COLO668 (cell line): ENCODE results near the gene RFPL2.
"Not testable (repeated sequence)": the region's sequence is repeated elsewhere in the genome, so short reads cannot be mapped to it uniquely, and the experiment has no call there.

Experiments used
- DNase-seq: peaks from one replicate; lab custom pipeline; 2025; ENCODE audit not compliant: unreplicated experiment; lab: John Stamatoyannopoulos, UW

Gene RFPL2

GRCh38 chr22:32175115-32175514 lies 29.8 kb downstream of the RFPL2 start:
- no peak for DNase-seq

- DNase-seq = no peak
These were observed 39.2 kb downstream of the RFPL2 start for GRCh38 chr22:32165681-32166080.

GRCh38 chr22:32164075-32164860 lies 40.6 kb downstream of the RFPL2 start:
- no peak for DNase-seq

GRCh38 chr22:32160411-32160810 lies 44.5 kb downstream of the RFPL2 start:
- DNase-seq = not testable (repeated sequence)

- DNase-seq = no peak
These were observed 46.0 kb downstream of the RFPL2 start, which contains the start of gene C22orf42 for GRCh38 chr22:32158712-32159533. Gene C22orf42 (minus strand): TSS chr22:32159303. CDS start chr22:32159215, 88 bp downstream.

- not testable (repeated sequence) for DNase-seq
These were observed 47.2 kb downstream of the RFPL2 start for GRCh38 chr22:32157632-32158031.

GRCh38 chr22:32154727-32155126 lies 50.1 kb downstream of the RFPL2 start:
- not testable (repeated sequence) for DNase-seq

- not testable (repeated sequence) for DNase-seq
These were observed 53.2 kb downstream of the RFPL2 start for GRCh38 chr22:32151641-32152040.

GRCh38 chr22:32150647-32151046 lies 54.2 kb downstream of the RFPL2 start:
- not testable (repeated sequence) for DNase-seq

GRCh38 chr22:32148372-32148771 lies 56.5 kb downstream of the RFPL2 start:
- DNase-seq = not testable (repeated sequence)

GRCh38 chr22:32147128-32147527 lies 57.7 kb downstream of the RFPL2 start:
- DNase-seq = not testable (repeated sequence)

GRCh38 chr22:32144496-32145274 lies 60.2 kb downstream of the RFPL2 start:
- DNase-seq = no peak

GRCh38 chr22:32142600-32142999 lies 62.3 kb downstream of the RFPL2 start:
- DNase-seq = no peak

- DNase-seq = not testable (repeated sequence)
These were observed 64.2 kb downstream of the RFPL2 start for GRCh38 chr22:32140688-32141087.
